ENCODE results near the gene USP21. TPM values are rescaled to one million over a fixed set of nuclear protein-coding genes. Genes with fewer than 3 reads are reported as not detected.

Gene USP21
- polyA plus RNA-seq, 3 donors = 13.2 to 26.7 (median 18.8) TPM

DNA sequence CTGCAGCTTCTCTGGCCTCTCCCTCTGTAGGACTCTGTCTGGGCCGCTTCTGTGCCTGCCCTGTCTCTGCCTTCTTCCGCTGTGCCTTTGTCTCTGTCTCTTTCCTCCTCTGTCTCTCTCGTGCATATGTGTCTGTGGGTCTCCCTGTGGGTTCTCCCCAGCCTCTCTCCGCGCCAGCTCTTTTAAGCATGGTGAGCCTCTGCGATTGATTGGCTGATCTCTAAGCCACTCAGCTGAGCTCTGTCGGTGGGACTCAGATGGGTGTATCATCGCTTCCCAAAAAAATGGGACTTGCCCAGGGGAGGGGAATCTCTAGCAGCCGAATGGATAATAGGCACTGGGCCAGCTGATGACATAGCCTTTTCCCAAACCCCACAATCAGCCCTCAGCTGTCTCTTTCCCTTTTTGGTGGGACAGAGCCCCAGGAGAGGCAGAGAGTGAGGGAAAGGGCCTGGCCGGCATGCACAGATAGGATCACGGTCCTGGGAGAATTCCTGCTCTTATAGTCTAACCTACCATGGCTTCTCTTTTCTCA, 39.7 kb downstream of the USP21 start, which contains the start of gene ADAMTS4:
TSS of gene ADAMTS4 (minus strand) at position 158 of the 535 bp plus-strand sequence. CDS start 427 bp downstream, outside the sequence.
- peak within 1 kb of the TSS; percentile 97 for H3K27ac ChIP-seq (ENCODE audit: low read depth, low read length)
- 43 to 75% (median 45%) methylated on average over 11 of the region's 11 CpGs for WGBS, 3 donors

- H3K27ac ChIP-seq (ENCODE audit: low read depth, low read length) = peak overlapping the region; percentile 97
Measured at GRCh38 chr1:161199506-161200139, 40.3 kb downstream of the USP21 start.

DNA sequence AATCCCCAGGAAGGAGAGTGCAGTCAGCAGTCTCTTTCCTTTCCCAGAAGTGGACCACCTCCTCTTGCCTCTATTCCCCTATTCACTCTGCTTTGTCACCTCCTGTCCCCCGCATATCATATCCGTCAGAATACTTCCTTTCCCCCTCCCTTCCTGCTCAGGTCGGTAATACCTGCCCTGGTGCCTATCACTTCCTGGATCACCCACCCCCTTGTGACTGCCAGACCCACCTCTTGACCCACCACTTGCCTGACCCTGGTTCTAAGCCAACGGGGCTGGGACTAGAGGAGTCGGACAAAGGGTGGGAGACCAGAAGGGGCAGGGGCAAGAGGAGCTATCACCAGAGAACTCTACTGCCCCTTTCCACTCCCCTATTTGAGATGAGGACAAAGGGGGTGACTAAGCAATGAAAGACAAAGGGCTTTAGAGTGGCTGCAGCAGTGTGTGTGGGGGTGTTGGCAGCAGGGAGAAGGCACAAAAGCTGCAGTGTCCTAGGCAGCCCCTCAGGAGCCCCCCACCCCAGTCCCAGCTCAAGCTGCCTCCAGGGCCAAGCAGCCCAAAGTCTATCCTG, 41.2 kb downstream of the USP21 start:
- peak overlapping the region; percentile 97 for H3K27ac ChIP-seq (ENCODE audit: low read depth, low read length)
- 45 to 71% (median 65%) methylated on average over 5 of the region's 5 CpGs for WGBS, 3 donors

More at GRCh38 chr1:161199506-161200139, 40.3 kb downstream of the USP21 start:
- WGBS, 3 donors = 22 to 59% (median 38%) methylated on average over 5 of the region's 5 CpGs

DNA sequence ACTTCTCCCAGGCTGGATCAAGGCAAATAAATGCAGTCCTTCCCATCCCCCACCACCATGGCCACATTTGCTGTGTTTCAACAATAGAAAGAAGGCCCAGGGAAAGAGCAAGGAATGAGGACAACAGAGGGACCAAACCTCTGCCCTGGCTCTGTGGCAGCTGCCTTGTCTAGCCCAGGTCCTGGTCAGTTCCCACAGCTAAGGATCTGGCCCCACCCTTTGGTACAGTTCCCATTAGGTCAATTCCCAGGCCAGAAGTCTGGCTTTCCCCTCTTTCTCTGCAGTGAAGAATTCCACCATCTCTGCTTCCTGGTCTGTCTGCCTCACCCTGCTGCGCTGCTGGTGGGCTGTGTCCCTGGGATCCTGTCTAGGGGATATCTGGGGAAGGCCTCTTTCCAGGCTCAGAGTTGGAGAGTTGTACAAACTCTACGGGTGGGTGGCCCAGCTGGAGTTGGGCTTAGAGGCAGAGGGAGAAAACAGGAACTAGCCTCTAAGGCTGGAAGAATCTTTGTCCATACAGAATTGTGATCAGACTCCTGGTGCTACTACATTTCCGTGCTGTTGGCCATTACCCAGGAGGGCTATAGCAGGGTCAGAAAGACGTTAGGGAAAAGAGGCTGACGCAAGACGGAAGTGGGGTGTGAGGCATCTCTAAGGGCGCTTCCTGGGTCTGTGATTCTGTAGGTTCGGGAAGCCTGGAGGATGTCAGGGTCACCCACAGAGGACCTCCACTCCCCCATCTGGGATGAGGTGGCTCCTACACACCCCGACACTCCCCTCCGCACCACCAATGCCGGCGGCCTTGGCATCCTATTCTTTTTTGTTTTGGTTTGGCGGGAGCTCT, 41.9 kb downstream of the USP21 start:
- WGBS, 3 donors = 26 to 78% (median 30%) methylated on average over 13 of the region's 13 CpGs
- peak overlapping the region; percentile 97 for H3K27ac ChIP-seq (ENCODE audit: low read depth, low read length)

DNA sequence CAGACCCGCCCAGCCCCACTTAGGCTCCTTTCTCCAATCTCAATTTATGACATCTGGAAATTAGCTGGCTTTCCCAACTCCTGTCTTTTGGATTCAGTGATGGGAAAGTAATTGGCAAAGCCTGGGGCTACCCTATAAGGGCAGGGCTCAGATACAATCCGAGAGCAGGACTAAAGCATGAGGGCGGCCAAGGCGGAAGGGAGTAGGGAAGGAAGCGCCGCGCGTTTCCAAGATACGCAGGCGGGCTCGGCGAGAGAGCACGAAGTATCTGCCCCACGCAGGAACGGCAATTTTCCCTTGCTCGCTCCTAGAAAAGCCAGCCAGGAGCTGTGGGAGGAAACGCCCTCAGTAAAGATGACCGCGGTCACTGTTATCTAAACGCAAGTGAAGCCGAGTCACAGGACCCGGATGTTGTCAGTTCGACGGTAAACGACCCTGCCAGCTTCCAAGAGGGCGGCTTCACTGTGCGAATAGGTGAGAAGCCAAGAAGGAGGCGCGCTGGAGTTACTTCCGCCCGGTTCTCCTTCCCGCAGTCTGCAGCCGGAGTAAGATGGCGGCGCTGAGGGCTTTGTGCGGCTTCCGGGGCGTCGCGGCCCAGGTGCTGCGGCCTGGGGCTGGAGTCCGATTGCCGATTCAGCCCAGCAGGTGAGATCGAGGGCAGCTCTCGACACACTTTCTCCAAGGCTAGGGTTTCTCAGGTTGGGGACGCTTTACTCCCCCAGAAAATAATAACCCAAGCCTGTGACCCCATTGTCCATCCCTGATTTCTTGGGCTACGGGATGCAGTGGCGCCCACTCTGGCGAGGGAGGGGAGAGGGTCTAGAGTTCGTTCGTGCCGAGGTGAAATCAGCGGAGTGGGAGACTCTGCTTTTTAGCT, 42.8 kb downstream of the USP21 start, which contains the start of gene NDUFS2:
TSS of gene NDUFS2 (plus strand) at position 532 of the 877 bp plus-strand sequence. CDS start at position 551, 19 bp downstream.
- WGBS, 3 donors = 2 to 3% (median 3%) methylated on average over 53 of the region's 53 CpGs
- peak within 1 kb of the TSS; percentile 97 for H3K27ac ChIP-seq (ENCODE audit: low read depth, low read length)

DNA sequence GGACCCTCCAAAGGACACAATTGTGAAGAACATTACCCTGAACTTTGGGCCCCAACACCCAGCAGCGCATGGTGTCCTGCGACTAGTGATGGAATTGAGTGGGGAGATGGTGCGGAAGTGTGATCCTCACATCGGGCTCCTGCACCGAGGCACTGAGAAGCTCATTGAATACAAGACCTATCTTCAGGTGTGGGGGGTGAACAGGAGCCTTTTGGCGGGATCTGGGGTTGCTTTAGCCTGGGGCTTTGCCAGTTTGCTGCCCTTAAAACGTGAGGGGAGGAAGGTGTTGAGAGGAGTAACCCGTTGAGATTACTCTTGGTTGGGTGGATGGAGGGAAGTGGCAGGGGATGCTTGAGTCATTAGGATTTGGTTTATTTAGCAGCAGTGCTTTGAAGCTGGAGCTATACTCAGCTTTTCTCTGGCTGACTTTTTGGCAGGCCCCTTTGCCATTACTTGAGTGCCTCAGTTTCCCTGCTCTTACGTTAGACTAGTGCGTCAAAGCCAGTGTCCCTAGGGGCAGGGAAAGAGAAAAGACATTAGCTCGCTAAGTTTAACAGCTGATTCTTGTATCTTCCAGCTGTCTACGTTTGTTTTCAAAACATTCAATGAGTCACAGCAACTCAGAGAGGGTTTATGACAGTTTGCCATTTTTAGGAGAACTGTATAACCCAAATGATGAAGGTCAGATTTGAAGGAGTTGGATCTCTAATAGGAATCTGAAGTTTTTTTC, 47.3 kb downstream of the USP21 start:
- WGBS, 3 donors = 81 to 91% (median 83%) methylated on average over 12 of the region's 12 CpGs
- H3K27ac ChIP-seq (ENCODE audit: low read depth, low read length) = peak overlapping the region; percentile 3

- 65 to 75% (median 68%) methylated on average over 8 of the region's 8 CpGs for WGBS, 3 donors
- H3K27ac ChIP-seq (ENCODE audit: low read depth, low read length) = no peak overlapping the region
Measured at GRCh38 chr1:161207173-161207572, 47.9 kb downstream of the USP21 start.

DNA sequence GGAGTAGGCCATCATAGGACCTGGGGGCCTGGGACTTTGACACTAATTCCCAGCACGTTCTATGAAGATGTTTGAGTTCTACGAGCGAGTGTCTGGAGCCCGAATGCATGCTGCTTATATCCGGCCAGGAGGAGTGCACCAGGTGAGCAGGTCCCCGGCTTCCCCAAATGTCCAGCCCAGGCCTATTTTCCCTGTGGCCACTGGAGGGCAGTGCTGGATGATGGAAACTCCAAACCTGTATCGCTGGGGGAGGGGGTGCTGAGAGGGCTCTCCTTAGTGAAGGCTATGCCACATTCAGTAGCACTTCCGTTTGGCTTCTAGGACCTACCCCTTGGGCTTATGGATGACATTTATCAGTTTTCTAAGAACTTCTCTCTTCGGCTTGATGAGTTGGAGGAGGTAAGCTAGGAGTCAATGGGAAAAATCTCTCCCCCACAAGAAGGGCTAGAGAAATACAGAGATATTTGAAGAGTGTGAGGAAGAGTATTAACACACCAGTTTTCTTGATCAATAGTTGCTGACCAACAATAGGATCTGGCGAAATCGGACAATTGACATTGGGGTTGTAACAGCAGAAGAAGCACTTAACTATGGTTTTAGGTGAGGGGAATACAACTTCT, 50.6 kb downstream of the USP21 start:
- no peak overlapping the region for H3K27ac ChIP-seq (ENCODE audit: low read depth, low read length)
- 28 to 42% (median 38%) methylated on average over 11 of the region's 11 CpGs for WGBS, 3 donors

DNA sequence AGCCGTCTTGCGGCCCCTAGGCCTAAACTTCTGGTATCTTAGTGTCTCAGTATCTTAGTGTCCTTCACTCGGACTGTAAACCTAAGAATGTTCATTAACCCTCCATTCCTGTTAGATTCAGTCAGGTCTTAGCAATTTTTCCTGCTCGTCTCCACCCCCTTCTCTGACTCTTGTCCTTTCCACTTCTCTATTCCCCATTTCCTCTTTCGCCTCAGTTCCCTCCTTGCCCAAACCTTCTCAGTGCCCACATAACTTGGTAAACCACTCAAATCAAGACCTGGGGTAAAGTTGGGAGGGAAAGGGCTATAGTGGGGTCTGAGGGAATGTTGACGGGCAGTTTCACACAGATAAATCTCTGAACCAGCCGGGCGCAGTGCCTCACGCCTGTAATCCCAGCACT, 55.1 kb downstream of the USP21 start:
- WGBS, 3 donors = 72 to 94% (median 77%) methylated on average over 9 of the region's 9 CpGs
- H3K27ac ChIP-seq (ENCODE audit: low read depth, low read length) = peak overlapping the region; percentile 28

DNA sequence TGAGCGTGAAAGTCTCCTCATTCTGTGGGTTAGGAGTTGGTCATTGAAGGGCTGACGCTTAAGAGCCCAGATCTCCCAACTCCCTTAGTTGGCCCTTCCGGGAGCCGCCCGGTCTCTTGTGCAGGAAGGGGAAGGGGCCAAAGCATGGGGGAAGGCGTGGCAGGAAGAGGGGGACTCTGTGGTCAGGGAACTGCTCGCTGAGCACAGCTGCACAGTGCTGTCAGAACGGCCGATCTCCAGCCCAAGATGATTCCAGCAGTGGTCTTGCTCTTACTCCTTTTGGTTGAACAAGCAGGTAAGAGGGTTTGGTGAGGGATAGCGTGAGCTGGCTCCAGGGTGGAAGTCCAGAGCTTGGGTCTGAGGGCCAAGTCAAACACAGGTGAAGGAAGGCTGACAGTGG, 55.8 kb downstream of the USP21 start, which contains the start of gene FCER1G:
TSS of gene FCER1G (plus strand) at position 220 of the 400 bp plus-strand sequence. CDS start at position 247, 27 bp downstream.
- WGBS, 3 donors = 54 to 73% (median 55%) methylated on average over 10 of the region's 10 CpGs
- H3K27ac ChIP-seq (ENCODE audit: low read depth, low read length) = peak within 1 kb of the TSS; percentile 77

Other genes with a start within 250 kb of the USP21 start
- gene ITLN2, start 204.7 kb upstream of the USP21 start, polyA plus RNA-seq = 1 to 10 TPM in 1 of 3 donors, under 1 TPM in 2; 0.21 to 8.9 (median 0.37) TPM
- gene F11R, start 138.3 kb upstream of the USP21 start, polyA plus RNA-seq = 10 to 100 TPM; 18.3 to 33.9 (median 26.2) TPM
- gene TSTD1, start 120.5 kb upstream of the USP21 start, polyA plus RNA-seq = 10 to 100 TPM; 33.7 to 78.1 (median 52.5) TPM
- 10 to 100 TPM; 35.0 to 54.3 (median 47.2) TPM for gene USF1, start 113.5 kb upstream of the USP21 start, polyA plus RNA-seq
- 10 to 100 TPM in 1 of 3 donors, 1 to 10 TPM in 2; 2.3 to 10.8 (median 9.8) TPM for gene ARHGAP30, start 89.6 kb upstream of the USP21 start, polyA plus RNA-seq
- 1 to 10 TPM in 1 of 3 donors, under 1 TPM in 1, not detected in 1; 0.52 to 3.3 TPM for gene NECTIN4, start 69.9 kb upstream of the USP21 start, polyA plus RNA-seq
- gene KLHDC9, start 61.1 kb upstream of the USP21 start, polyA plus RNA-seq = 1 to 10 TPM; 1.2 to 9.0 (median 1.5) TPM
- gene PFDN2, start 41.5 kb upstream of the USP21 start, polyA plus RNA-seq = 100 to 1,000 TPM in 2 of 3 donors, 10 to 100 TPM in 1; 53.0 to 201 (median 139) TPM
- 10 to 100 TPM; 23.7 to 48.1 (median 41.2) TPM for gene NIT1, start 41.4 kb upstream of the USP21 start, polyA plus RNA-seq
- 10 to 100 TPM; 17.4 to 46.3 (median 29.7) TPM for gene DEDD, start 26.8 kb upstream of the USP21 start, polyA plus RNA-seq
- 100 to 1,000 TPM; 100 to 147 (median 131) TPM for gene UFC1, start 5.5 kb upstream of the USP21 start, polyA plus RNA-seq
- gene PPOX, start 6.9 kb downstream of the USP21 start, polyA plus RNA-seq = 10 to 100 TPM; 11.1 to 33.1 (median 16.2) TPM
- gene B4GALT3, start 18.0 kb downstream of the USP21 start, polyA plus RNA-seq = 10 to 100 TPM; 23.7 to 36.1 (median 26.4) TPM
- 100 to 1,000 TPM in 1 of 3 donors, 10 to 100 TPM in 1, 1 to 10 TPM in 1; 5.9 to 188 (median 37.3) TPM for gene ADAMTS4, start 39.6 kb downstream of the USP21 start, polyA plus RNA-seq
- 100 to 1,000 TPM in 1 of 3 donors, 10 to 100 TPM in 2; 68.4 to 163 (median 86.3) TPM for gene NDUFS2, start 42.9 kb downstream of the USP21 start, polyA plus RNA-seq
- gene FCER1G, start 55.8 kb downstream of the USP21 start, polyA plus RNA-seq = 100 to 1,000 TPM in 2 of 3 donors, 10 to 100 TPM in 1; 28.6 to 258 (median 227) TPM
- not detected for gene APOA2, start 64.1 kb downstream of the USP21 start, polyA plus RNA-seq
- gene TOMM40L, start 66.6 kb downstream of the USP21 start, polyA plus RNA-seq = 10 to 100 TPM in 2 of 3 donors, 1 to 10 TPM in 1; 3.8 to 12.6 (median 11.7) TPM
- under 1 TPM in 2 of 3 donors, not detected in 1; 0.21 to 0.22 TPM for gene NR1I3, start 78.7 kb downstream of the USP21 start, polyA plus RNA-seq
- gene PCP4L1, start 99.2 kb downstream of the USP21 start, polyA plus RNA-seq = under 1 TPM in 2 of 3 donors, not detected in 1; 0.26 to 0.52 TPM
- 1 to 10 TPM; 1.2 to 3.5 (median 2.6) TPM for gene MPZ, start 150.5 kb downstream of the USP21 start, polyA plus RNA-seq
- gene SDHC, start 154.9 kb downstream of the USP21 start, polyA plus RNA-seq = 100 to 1,000 TPM in 2 of 3 donors, 10 to 100 TPM in 1; 76.3 to 230 (median 151) TPM
- under 1 TPM in 2 of 3 donors, not detected in 1; 0.10 to 0.63 TPM for gene CFAP126, start 208.4 kb downstream of the USP21 start, polyA plus RNA-seq

Measured in adipose tissue (tissue), 3 donors.